IMR-90 (cell line): ENCODE measurements around the gene SLC22A7. TPM values are rescaled to one million over a fixed set of nuclear protein-coding genes. Genes with fewer than 3 reads are reported as not detected.

Source experiments
- ATAC-seq: fragments of 200-7000 bp; cut with Tn5 transposase; 2 replicates; pipeline ENCODE4 v1.9.1; 2020; ENCODE audit warnings: low read depth, mild to moderate bottlenecking, moderate library complexity
- BruUV-seq: library from RNA; stranded (reverse); fragments of 400-500 nt; replicated peaks from 2 replicates; lab custom pipeline; 2021; lab: Mats Ljungman, UMichigan
- CTCF ChIA-PET: fragments of 300-600 bp; formaldehyde crosslinking; extraction: SDS; loops from one replicate; lab custom pipeline; 2021; ENCODE audit warnings: antibody characterized with exemption; lab: Yijun Ruan, JAX
- POLR2A ChIA-PET: fragments of 300-600 bp; sonication (Branson Sonifier 250); formaldehyde crosslinking; loops from one replicate; lab custom pipeline; 2022; ENCODE audit warnings: antibody characterized with exemption; ENCODE audit not compliant: unreplicated experiment; lab: Charles Lee
- DNase-seq: peaks from one replicate; pipeline ENCODE4 v3.0.0; 2013
- H2AFZ ChIP-seq: replicated peaks from 2 replicates; pipeline ENCODE3; 2013; ENCODE audit warnings: low read length, mild to moderate bottlenecking; ENCODE audit not compliant: poor library complexity
- H2AK5ac ChIP-seq: 2 replicates; pipeline ENCODE4 v1.6.1; 2013; ENCODE audit warnings: low read depth, low read length, inconsistent platforms
- H2AK9ac ChIP-seq: replicated peaks from 2 replicates; pipeline ENCODE3; 2013; ENCODE audit warnings: mild to moderate bottlenecking, low read depth, low read length, moderate library complexity; ENCODE audit not compliant: poor library complexity
- H2BK120ac ChIP-seq: 2 replicates; pipeline ENCODE4 v1.6.1; 2013; ENCODE audit warnings: low read depth, low read length, inconsistent platforms
- H2BK15ac ChIP-seq: 3 replicates; pipeline ENCODE4 v1.6.1; 2013; ENCODE audit warnings: low read depth, low read length, inconsistent platforms
- H2BK20ac ChIP-seq: 2 replicates; pipeline ENCODE4 v1.6.1; 2013; ENCODE audit warnings: low read depth, mild to moderate bottlenecking, inconsistent platforms, low read length, moderate library complexity
- H2BK5ac ChIP-seq: 2 replicates; pipeline ENCODE4 v1.6.1; 2013; ENCODE audit warnings: mild to moderate bottlenecking, low read depth, low read length, inconsistent platforms; ENCODE audit not compliant: poor library complexity, severe bottlenecking
- H3K14ac ChIP-seq: replicated peaks from 2 replicates; pipeline ENCODE4 v1.6.1; 2013; ENCODE audit warnings: low read depth, low read length, inconsistent platforms
- H3K18ac ChIP-seq: 2 replicates; pipeline ENCODE4 v1.6.1; 2013; ENCODE audit warnings: low read depth, low read length, control low read depth
- H3K23ac ChIP-seq: 2 replicates; pipeline ENCODE4 v1.6.1; 2013; ENCODE audit warnings: low read depth, low read length, inconsistent platforms
- H3K27ac ChIP-seq: 2 replicates; pipeline ENCODE4 v1.5.1; 2013; ENCODE audit warnings: mild to moderate bottlenecking, control low read depth, low read length; ENCODE audit not compliant: insufficient read depth
- H3K27me3 ChIP-seq: 2 replicates; pipeline ENCODE4 v1.6.1; 2013; ENCODE audit warnings: low read length; ENCODE audit not compliant: control insufficient read depth, insufficient read depth
- H3K36me3 ChIP-seq: 2 replicates; pipeline ENCODE4 v1.6.1; 2013; ENCODE audit warnings: low read length, mixed read lengths; ENCODE audit not compliant: control insufficient read depth, insufficient read depth
- H3K4ac ChIP-seq: 2 replicates; pipeline ENCODE4 v1.6.1; 2013; ENCODE audit warnings: low read depth, low read length, inconsistent platforms
- H3K4me1 ChIP-seq: 2 replicates; pipeline ENCODE4 v1.6.1; 2013; ENCODE audit warnings: low read length, mixed read lengths; ENCODE audit not compliant: control insufficient read depth, insufficient read depth
- H3K4me2 ChIP-seq: 2 replicates; pipeline ENCODE4 v1.6.1; 2013; ENCODE audit warnings: low read depth, mild to moderate bottlenecking, control low read depth, low read length, moderate library complexity
- H3K4me3 ChIP-seq: 2 replicates; pipeline ENCODE4 v1.5.1; 2013; ENCODE audit warnings: low read depth, mild to moderate bottlenecking, control low read depth, low read length, moderate library complexity; ENCODE audit not compliant: insufficient read depth
- H3K56ac ChIP-seq: 2 replicates; pipeline ENCODE4 v1.6.1; 2013; ENCODE audit warnings: low read length, inconsistent platforms; ENCODE audit not compliant: insufficient read depth; ENCODE audit errors: extremely low read depth
- H3K79me1 ChIP-seq, 2 experiments: 2 replicates each; pipeline ENCODE4 v1.6.1; 2013; ENCODE audit warnings: low read length in 2 of 2, inconsistent platforms in 1 of 2, low read depth in 1 of 2
- H3K9ac ChIP-seq: 2 replicates; pipeline ENCODE4 v1.6.1; 2013; ENCODE audit warnings: low read depth, low read length, control low read depth
- H3K9me1 ChIP-seq: 2 replicates; pipeline ENCODE4 v1.6.1; 2013; ENCODE audit warnings: low read length, inconsistent platforms; ENCODE audit not compliant: insufficient read depth
- H3K9me3 ChIP-seq: 2 replicates; pipeline ENCODE4 v1.6.1; 2013; ENCODE audit warnings: low read length; ENCODE audit not compliant: control insufficient read depth, insufficient read depth
- H4K20me1 ChIP-seq: 2 replicates; pipeline ENCODE4 v1.6.1; 2013; ENCODE audit warnings: low read length, inconsistent platforms; ENCODE audit not compliant: insufficient read depth
- H4K5ac ChIP-seq: 2 replicates; pipeline ENCODE4 v1.6.1; 2013; ENCODE audit warnings: mild to moderate bottlenecking, low read depth, low read length, control low read depth
- H4K8ac ChIP-seq, 2 experiments: 2 replicates each; pipeline ENCODE4 v1.6.1; 2013; ENCODE audit warnings: low read depth in 2 of 2, low read length in 2 of 2, control low read depth in 1 of 2, inconsistent platforms in 1 of 2
- H4K91ac ChIP-seq: 2 replicates; pipeline ENCODE4 v1.6.1; 2013; ENCODE audit warnings: low read depth, low read length, inconsistent platforms; ENCODE audit not compliant: insufficient read depth
- CEBPB ChIP-seq: IDR thresholded peaks from 2 replicates; pipeline ENCODE4 v1.6.1; 2012; ENCODE audit warnings: low read depth, low read length, improper control_type of control experiment
- CHD1 ChIP-seq: IDR thresholded peaks from 2 replicates; pipeline ENCODE4 v1.6.1; 2012; ENCODE audit warnings: low read depth, low read length, improper control_type of control experiment
- MAFK ChIP-seq: IDR thresholded peaks from 2 replicates; pipeline ENCODE4 v1.6.1; 2012; ENCODE audit warnings: low read depth, low read length, improper control_type of control experiment
- MXI1 ChIP-seq: IDR thresholded peaks from 2 replicates; pipeline ENCODE4 v1.6.1; 2012; ENCODE audit warnings: low read depth, mild to moderate bottlenecking, low read length, moderate library complexity, borderline replicate concordance
- POLR2A ChIP-seq: IDR thresholded peaks from 2 replicates; pipeline ENCODE4 v1.6.1; 2012; ENCODE audit warnings: mild to moderate bottlenecking, low read depth, low read length
- RAD21 ChIP-seq: IDR thresholded peaks from 2 replicates; pipeline ENCODE4 v1.6.1; 2012; ENCODE audit warnings: low read length, improper control_type of control experiment
- RCOR1 ChIP-seq: IDR thresholded peaks from 2 replicates; pipeline ENCODE4 v1.6.1; 2012; ENCODE audit warnings: mild to moderate bottlenecking, low read length, improper control_type of control experiment; ENCODE audit not compliant: insufficient replicate concordance
- WGBS, 2 experiments: methylation state at CpG; one replicate each; pipeline versions ENCODE4 v1.1.5 to v1.1.7; 2013; ENCODE audit warnings: missing lambda C conversion rate in 2 of 2; ENCODE audit not compliant: insufficient read length in 1 of 2; ENCODE audit errors: extremely low coverage in 2 of 2; 5-methylcytosine and 5-hydroxymethylcytosine counted together
- dilution Hi-C: fragments of 300-500 bp; cut with HindIII; formaldehyde crosslinking; loops from one replicate; pipeline ENCODE4 v1.14.3; 2018; ENCODE audit warnings: low sequenced_read_pairs; ENCODE audit not compliant: unreplicated experiment
- in situ Hi-C: fragments of 300-500 bp; cut with MboI; formaldehyde crosslinking; loops from 3 replicates; pipeline ENCODE4 v1.14.3; 2019; ENCODE audit warnings: low sequenced_read_pairs, inconsistent platforms, mixed read lengths
- intact Hi-C: fragments of 100-400 bp; cut with micrococcal nuclease; formaldehyde crosslinking; loops from 2 replicates; pipeline ENCODE4 v1.10.0; 2022
- polyA plus RNA-seq, 3 experiments: library from polyadenylated mRNA; depleted of rRNA; stranded (reverse); fragments of >200 nt; gene quantifications; 2 replicates each; pipeline ENCODE4 v1.2.3, GENCODE V29; 2012; ENCODE audit warnings: low replicate concordance in 1 of 3
- total RNA-seq: library from RNA; depleted of rRNA; stranded (reverse); fragments of >200 nt; gene quantifications from 2 replicates; pipeline ENCODE4 v1.2.3, GENCODE V29; 2012
- TF ChIP-seq, protein P1 (sequence below): fragments of 150-350 bp; IDR thresholded peaks from 2 replicates; pipeline ENCODE4 v1.6.1; 2017; ENCODE audit warnings: mild to moderate bottlenecking, antibody characterized with exemption, low read length, low read depth
- TF ChIP-seq, protein P2 (sequence below): fragments of 150-350 bp; IDR thresholded peaks from 2 replicates; pipeline ENCODE4 v1.6.1; 2016; ENCODE audit warnings: low read depth, mild to moderate bottlenecking, low read length, moderate library complexity, borderline replicate concordance

Gene SLC22A7
- total and polyA plus RNA-seq, 2 of the 4 experiments (the other 2 are of a cell fraction), result not detected

DNA sequence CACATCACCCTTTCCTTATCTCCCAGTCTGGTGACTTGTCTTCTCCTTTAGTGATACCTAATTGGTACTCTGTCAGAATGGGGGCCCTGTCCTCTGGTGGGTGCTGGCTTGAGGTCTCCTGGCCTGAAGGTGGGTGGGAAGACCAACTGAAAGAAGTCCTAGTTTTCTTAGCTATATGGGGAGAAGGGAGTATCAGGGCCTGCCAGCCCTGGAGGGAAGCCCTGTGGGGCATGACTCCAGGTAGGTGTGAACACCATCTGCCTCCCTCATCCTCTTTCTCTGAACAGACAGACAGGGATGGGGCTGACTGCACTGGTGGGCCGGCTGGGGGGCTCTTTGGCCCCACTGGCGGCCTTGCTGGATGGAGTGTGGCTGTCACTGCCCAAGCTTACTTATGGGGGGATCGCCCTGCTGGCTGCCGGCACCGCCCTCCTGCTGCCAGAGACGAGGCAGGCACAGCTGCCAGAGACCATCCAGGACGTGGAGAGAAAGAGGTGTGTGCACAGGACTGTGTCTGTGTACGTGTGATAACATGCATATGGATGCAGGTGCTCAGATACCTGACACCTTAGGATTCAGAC, 5.8 kb downstream of the SLC22A7 start:
- no TSS peak for BruUV-seq
- 64% methylated on average over 6 of the region's 8 CpGs; no CpG with 5 or more reads in 1 of the 2 experiments for WGBS, 2 experiments
- Histone ChIP-seq H3K27ac (no peak overlapping the region), H2BK20ac (no peak overlapping the region), H4K5ac (no peak overlapping the region), H2BK5ac (no peak overlapping the region), H3K4me2 (no peak overlapping the region), H2BK120ac (no peak overlapping the region), H2AK9ac (no peak overlapping the region), H4K91ac (no peak overlapping the region), H3K56ac (no peak overlapping the region), H3K4me1 (no peaks in the 10 kb centered on the region; the same call in 1 of the 2 replicates), H2BK15ac (no peak overlapping the region), H3K4me3 (no peak overlapping the region), H4K8ac (no peak overlapping the region), H2AK5ac (no peak overlapping the region), H3K9ac (no peak overlapping the region), H3K14ac (no peak overlapping the region), H3K23ac (no peak overlapping the region), H3K36me3 (no peaks in the 10 kb centered on the region), H2AFZ (no peak overlapping the region), H3K4ac (no peak overlapping the region), H3K9me1 (no peaks in the 10 kb centered on the region), H3K27me3 (peaks cover 54% of the 10 kb centered on the region), H3K18ac (no peak overlapping the region), H3K9me3 (no peaks in the 10 kb centered on the region), H4K20me1 (no peaks in the 10 kb centered on the region; the same call in 1 of the 2 replicates), H3K79me1 (no peaks in the 10 kb centered on the region)
- ChIA-PET POLR2A (no interaction called here), CTCF (no interaction called here)
- intact Hi-C loops, result no loop called here
- dilution Hi-C loops, result no loop called here
- in situ Hi-C loops, result no loop called here
- DNase-seq (no peak), ATAC-seq (no peak)
- TF ChIP-seq, protein P1, sequence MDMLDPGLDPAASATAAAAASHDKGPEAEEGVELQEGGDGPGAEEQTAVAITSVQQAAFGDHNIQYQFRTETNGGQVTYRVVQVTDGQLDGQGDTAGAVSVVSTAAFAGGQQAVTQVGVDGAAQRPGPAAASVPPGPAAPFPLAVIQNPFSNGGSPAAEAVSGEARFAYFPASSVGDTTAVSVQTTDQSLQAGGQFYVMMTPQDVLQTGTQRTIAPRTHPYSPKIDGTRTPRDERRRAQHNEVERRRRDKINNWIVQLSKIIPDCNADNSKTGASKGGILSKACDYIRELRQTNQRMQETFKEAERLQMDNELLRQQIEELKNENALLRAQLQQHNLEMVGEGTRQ, result no peak
- no peak for TF ChIP-seq MAFK
- TF ChIP-seq, protein P2, sequence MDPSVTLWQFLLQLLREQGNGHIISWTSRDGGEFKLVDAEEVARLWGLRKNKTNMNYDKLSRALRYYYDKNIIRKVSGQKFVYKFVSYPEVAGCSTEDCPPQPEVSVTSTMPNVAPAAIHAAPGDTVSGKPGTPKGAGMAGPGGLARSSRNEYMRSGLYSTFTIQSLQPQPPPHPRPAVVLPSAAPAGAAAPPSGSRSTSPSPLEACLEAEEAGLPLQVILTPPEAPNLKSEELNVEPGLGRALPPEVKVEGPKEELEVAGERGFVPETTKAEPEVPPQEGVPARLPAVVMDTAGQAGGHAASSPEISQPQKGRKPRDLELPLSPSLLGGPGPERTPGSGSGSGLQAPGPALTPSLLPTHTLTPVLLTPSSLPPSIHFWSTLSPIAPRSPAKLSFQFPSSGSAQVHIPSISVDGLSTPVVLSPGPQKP, result no peak
- no peak for TF ChIP-seq CEBPB
- TF ChIP-seq MXI1, result no peak
- no peak for TF ChIP-seq RAD21
- TF ChIP-seq CHD1, result no peak
- no peak for TF ChIP-seq POLR2A
- no peak for TF ChIP-seq RCOR1
